Esophagus muscularis mucosa (tissue), 2 donors: ENCODE results near the gene ART4.

Experiments used
- POLR2A ChIP-seq: fragments of 450-650 bp; IDR thresholded peaks from one replicate; pipeline ENCODE4 v1.6.1; 2017; ENCODE audit warnings: antibody characterized with exemption, moderate library complexity, mild to moderate bottlenecking, low read depth
- POLR2AphosphoS5 ChIP-seq, 2 donors: sonication (generic); formaldehyde crosslinking; IDR thresholded peaks; one replicate each; pipeline ENCODE4 v1.6.1; 2017; ENCODE audit warnings: antibody characterized with exemption in 2 of 2

- TF ChIP-seq POLR2A (no peak), POLR2AphosphoS5 (IDR thresholded peaks at IDR 0.05) (no peak)
Measured at GRCh38 chr12:14802721-14803010, 40.7 kb downstream of the ART4 start.
